ENCODE measurements around the gene TFF3. TPM values are rescaled to one million over a fixed set of nuclear protein-coding genes. Genes with fewer than 3 reads are reported as not detected.

The TFF3 gene
- total and polyA plus RNA-seq, 2 of the 13 experiments (the other 11 are each of a cell fraction or from before 2014, with no cell fraction given), result 14.2 to 26.9 TPM

- no peaks in the 10 kb centered on the region for H3K36me3 ChIP-seq (replicated peaks in 1 of 2; ENCODE audit: control insufficient read depth in 1 of 2, insufficient read depth in 2 of 2, low read length in 2 of 2)
- no peak overlapping the region for H2AFZ ChIP-seq (ENCODE audit: low read length)
- no TSS peak for BruUV-seq (replicated peaks)
- peak; percentile 7 for DNase-seq (ENCODE audit: low spot score)
- no peak overlapping the region for H3K4me3 ChIP-seq (replicated peaks in 1 of 3; ENCODE audit: insufficient read depth in 1 of 3, low read depth in 2 of 3, low read length in 3 of 3)
- ChIA-PET POLR2A (no interaction called here), CTCF (ENCODE audit: low intra/inter-chr PET ratio, low total read pairs) (interaction anchor here (3.6 to 4.1 kb wide), 2 partner anchors 45 to 114 kb away, joined by 27 to 33 read pairs; no protein-coding TSS in a partner anchor)
- H3K27me3 ChIP-seq (ENCODE audit: control insufficient read depth in 1 of 2, insufficient read depth in 2 of 2, low read length in 2 of 2), result no peaks in the 10 kb centered on the region; a peak in 2 of 5 replicates
- no peaks in the 10 kb centered on the region for H3K79me2 ChIP-seq (ENCODE audit: insufficient read depth, low read length)
- H3K4me1 ChIP-seq (ENCODE audit: insufficient read depth, low read length), result peaks cover 25% of the 10 kb centered on the region
- no peak overlapping the region for H3K9ac ChIP-seq (ENCODE audit: insufficient read depth, low read depth, low read length)
- H3K9me3 ChIP-seq (ENCODE audit: low read length), result no peaks in the 10 kb centered on the region
- no peak for ATAC-seq
- TF ChIP-seq ZFP62 (CRISPR knock-in tag; IDR thresholded peaks at IDR 0.05) (no peak), KDM3A (CRISPR knock-in tag; IDR thresholded peaks at IDR 0.05; ENCODE audit: low read depth) (no peak), REPIN1 (CRISPR knock-in tag; IDR thresholded peaks at IDR 0.05; ENCODE audit: borderline replicate concordance, low read depth) (no peak), MAX (IDR thresholded peaks at IDR 0.05) (0 out of 2 replicates have a peak, but pooled peaks have one; percentile 16), DZIP1 (CRISPR knock-in tag; IDR thresholded peaks at IDR 0.05) (no peak)
- no peak overlapping the region for H3K27ac ChIP-seq (ENCODE audit: extremely low read length, insufficient read depth, low read length)
- peak overlapping the region; percentile 6; the same call in 1 of the 2 replicates for H3K4me2 ChIP-seq (ENCODE audit: low read depth, low read length)
- no peaks in the 10 kb centered on the region for H4K20me1 ChIP-seq (ENCODE audit: insufficient read depth, low read length)
- intact Hi-C loops (cut with micrococcal nuclease; ENCODE audit: unreplicated experiment), result no loop called here
- FAIRE-seq, result no peak
- in situ Hi-C loops (cut with HindIII; ENCODE audit: extremely low pct_ligation_motif_present, low pct_unique_long_range_greater_than_20kb), result no loop called here
- WGBS (ENCODE audit: low lambda C conversion rate), result under 1% methylated on average over 8 of the region's 10 CpGs
Observed at GRCh38 chr21:42336054-42336453, 20.8 kb upstream of the TFF3 start.
